Gastroesophageal sphincter (tissue), 3 donors: ENCODE results near the gene TLR1.

ENCODE experiments used
- CTCF ChIP-seq, 4 experiments: fragments of 200-600 bp in 2 of 4; fragments of 450-650 bp in 2 of 4; sonication (generic) in 1 of 4; IDR thresholded peaks; one replicate each; pipeline ENCODE4 v1.5.1; 2017 to 2019; ENCODE audit warnings: antibody characterized with exemption in 4 of 4, mild to moderate bottlenecking in 2 of 4, moderate library complexity in 2 of 4
- EP300 ChIP-seq: sonication (generic); formaldehyde crosslinking; IDR thresholded peaks from one replicate; pipeline ENCODE4 v1.6.1; 2017; ENCODE audit warnings: antibody characterized with exemption, mild to moderate bottlenecking
- POLR2A ChIP-seq, 2 donors: fragments of 450-650 bp; IDR thresholded peaks; one replicate each; pipeline ENCODE4 v1.6.1; 2017; ENCODE audit warnings: antibody characterized with exemption in 2 of 2, mild to moderate bottlenecking in 2 of 2, moderate library complexity in 1 of 2
- POLR2AphosphoS5 ChIP-seq: sonication (generic); formaldehyde crosslinking; IDR thresholded peaks from one replicate; pipeline ENCODE4 v1.6.1; 2017; ENCODE audit warnings: antibody characterized with exemption

GRCh38 chr4:38764277-38764676 lies 40.3 kb downstream of the TLR1 start:
- TF ChIP-seq POLR2A (IDR thresholded peaks at IDR 0.05) (no peak), CTCF (IDR thresholded peaks at IDR 0.05) (no peak), POLR2AphosphoS5 (no peak), EP300 (no peak)
